NB4 (cell line): Measurements from ENCODE around the gene NSUN5.

Experiments used
- DNase-seq: peaks from one replicate; pipeline ENCODE4 v3.0.0; 2010; ENCODE audit warnings: low read depth
- H3K4me3 ChIP-seq: one replicate; pipeline ENCODE4 v1.5.1; 2011; ENCODE audit warnings: mild to moderate bottlenecking, low read depth, low read length, moderate library complexity
- MYC ChIP-seq: IDR thresholded peaks from 2 replicates; pipeline ENCODE4 v1.6.1; 2011; ENCODE audit warnings: low read depth, low read length
- POLR2A ChIP-seq: IDR thresholded peaks from 2 replicates; pipeline ENCODE4 v1.6.1; 2011; ENCODE audit warnings: mild to moderate bottlenecking; ENCODE audit not compliant: insufficient read length; ENCODE audit errors: extremely low read depth
- TF ChIP-seq, protein P1 (sequence below): IDR thresholded peaks from 2 replicates; pipeline ENCODE4 v1.6.1; 2011; ENCODE audit warnings: low read depth, low read length
- TF ChIP-seq, protein P2 (sequence below): IDR thresholded peaks from one replicate; pipeline ENCODE4 v1.5.1; 2012; ENCODE audit warnings: low read depth, low read length

NSUN5 gene

DNA sequence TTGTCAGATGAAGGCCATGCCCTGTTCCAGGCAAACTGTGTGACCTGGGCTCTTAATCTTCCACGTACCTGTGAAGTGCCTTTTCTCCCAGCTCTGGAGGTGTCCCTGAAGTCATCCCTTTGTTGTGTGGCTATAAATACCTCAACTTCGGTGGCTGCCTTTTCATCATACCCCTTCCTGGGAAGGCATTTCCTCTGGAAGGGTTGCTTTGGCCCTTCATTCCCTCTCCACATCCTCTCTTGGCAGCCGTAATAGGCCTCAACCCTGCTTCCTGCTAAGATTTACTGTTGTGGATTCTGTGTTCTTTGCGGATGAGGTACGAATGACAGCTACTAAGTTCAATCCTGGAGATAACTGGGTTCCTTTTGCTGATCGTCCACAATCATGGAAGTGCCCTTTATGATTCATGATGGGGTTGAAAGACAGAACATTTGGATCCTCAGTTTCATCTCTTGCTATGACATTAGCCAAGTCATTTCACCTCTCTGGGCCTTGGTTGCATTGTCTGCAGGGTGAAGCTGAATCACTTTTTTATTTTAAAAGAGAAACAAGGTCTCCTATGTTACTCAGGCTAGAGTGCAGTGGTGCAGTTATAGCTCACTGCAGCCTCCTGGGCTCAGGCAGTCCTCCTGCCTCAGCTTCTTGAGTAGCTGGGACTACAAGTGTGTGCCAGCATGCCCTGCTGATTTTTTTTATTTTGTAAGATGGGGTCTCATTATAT lies 43.0 kb upstream of the NSUN5 start:
- no peak for TF ChIP-seq POLR2A
- no peak overlapping the region for H3K4me3 ChIP-seq
- DNase-seq, result no peak

DNA sequence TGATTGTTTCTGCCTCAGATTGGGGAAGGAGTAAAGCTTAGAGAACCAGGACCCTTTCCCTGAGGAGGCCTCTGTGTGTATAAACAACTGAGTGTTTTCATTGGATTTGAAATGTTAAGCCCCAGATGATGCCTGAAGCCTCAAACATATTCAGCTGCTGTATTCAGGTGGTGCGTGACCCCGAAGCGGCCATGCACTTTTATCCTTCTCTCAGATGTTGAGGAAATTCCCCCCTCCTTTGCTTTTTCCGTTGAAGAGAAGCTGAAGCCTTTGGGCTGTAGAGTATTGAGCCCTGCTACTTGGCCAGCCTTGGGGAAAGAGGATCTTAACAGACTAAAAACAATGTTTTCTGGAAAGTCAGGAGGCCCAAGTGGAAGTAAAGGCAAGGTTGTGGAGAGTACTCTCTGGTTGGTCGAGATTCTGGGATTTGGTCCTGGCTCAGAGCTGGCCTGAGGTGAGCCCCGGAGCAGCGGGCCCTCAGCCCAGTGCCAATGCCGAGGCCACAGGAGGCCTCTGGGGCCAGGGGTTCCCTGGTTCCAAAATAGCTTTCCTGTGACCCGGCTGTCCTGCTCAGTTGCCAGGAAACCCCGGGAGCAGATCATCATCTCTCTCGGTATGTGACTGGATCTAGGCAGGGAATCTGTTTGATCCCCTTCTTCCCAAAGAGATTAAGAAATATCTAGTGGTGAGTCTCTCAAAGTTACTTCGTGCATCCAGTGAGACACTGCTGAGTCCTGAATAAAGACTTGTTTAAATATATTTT lies 41.9 kb upstream of the NSUN5 start:
- H3K4me3 ChIP-seq, result no peak overlapping the region
- TF ChIP-seq, protein P1, sequence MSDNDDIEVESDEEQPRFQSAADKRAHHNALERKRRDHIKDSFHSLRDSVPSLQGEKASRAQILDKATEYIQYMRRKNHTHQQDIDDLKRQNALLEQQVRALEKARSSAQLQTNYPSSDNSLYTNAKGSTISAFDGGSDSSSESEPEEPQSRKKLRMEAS, result no peak
- TF ChIP-seq POLR2A (no peak), MYC (no peak)
- no peak for DNase-seq

DNA sequence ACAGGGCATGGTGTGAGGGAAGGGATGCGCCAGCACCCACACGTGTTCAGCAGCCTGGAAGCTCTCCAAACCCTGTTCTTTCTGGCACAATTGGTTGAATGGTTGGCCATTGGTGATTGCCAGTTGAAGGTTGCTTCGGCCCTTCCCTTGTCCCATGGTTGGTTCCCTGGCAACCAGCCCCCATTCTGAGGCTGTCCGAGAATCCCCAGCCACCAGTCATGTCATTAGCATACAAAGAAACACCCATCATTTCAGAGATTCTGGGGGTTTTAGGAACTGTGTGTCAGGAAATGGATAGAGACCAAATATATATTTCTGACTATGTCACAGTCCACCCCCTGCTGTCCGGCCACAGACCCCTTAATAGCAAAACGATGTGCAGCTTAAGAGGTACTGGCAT lies 41.1 kb upstream of the NSUN5 start:
- TF ChIP-seq MYC (no peak), POLR2A (no peak)
- TF ChIP-seq, protein P2, sequence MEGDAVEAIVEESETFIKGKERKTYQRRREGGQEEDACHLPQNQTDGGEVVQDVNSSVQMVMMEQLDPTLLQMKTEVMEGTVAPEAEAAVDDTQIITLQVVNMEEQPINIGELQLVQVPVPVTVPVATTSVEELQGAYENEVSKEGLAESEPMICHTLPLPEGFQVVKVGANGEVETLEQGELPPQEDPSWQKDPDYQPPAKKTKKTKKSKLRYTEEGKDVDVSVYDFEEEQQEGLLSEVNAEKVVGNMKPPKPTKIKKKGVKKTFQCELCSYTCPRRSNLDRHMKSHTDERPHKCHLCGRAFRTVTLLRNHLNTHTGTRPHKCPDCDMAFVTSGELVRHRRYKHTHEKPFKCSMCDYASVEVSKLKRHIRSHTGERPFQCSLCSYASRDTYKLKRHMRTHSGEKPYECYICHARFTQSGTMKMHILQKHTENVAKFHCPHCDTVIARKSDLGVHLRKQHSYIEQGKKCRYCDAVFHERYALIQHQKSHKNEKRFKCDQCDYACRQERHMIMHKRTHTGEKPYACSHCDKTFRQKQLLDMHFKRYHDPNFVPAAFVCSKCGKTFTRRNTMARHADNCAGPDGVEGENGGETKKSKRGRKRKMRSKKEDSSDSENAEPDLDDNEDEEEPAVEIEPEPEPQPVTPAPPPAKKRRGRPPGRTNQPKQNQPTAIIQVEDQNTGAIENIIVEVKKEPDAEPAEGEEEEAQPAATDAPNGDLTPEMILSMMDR, result no peak
- TF ChIP-seq, protein P1, result no peak
- no peak for DNase-seq
- no peak overlapping the region for H3K4me3 ChIP-seq

DNA sequence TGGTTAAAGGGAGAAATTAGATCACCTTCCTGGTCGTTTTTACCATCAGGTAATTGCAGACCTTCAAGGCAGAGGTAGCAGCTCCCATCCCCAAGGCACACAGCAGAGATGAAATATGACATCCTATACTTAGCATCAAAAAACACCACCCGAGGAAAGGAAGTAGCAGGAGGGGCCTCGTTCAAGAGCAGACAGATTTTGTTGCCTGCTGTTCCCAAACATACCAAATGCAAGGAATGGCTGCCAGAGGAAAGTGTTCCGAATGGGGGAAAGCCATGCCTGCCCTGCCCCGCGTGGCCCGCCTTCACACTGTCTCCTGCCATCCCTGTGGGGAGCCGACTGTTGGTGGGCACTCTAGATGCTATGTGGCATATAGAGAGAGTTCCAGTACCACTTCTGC lies 37.3 kb upstream of the NSUN5 start:
- no peak for DNase-seq
- TF ChIP-seq POLR2A, result no peak
- TF ChIP-seq, protein P1, result no peak
- TF ChIP-seq, protein P2, result no peak
- no peak for TF ChIP-seq MYC
- H3K4me3 ChIP-seq, result no peak overlapping the region

DNA sequence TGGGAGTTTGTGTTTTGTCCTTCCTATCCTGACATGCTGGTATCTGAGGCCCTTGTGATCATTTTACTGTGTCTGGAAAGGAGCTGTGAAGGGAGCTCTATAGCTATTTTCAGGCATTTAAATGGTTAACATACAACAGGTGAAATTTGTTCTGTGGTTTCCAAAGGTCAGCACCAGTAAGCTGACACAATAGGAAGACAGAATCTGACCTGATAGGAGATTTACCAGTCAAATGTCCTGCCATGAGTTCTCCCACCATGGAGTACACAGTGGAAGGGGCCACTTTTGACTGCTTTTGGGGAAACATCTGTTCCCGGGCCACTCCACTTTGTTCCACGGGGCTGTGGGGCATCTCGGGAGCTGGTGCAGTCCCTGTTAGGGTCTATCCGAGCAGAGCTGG lies 36.9 kb upstream of the NSUN5 start:
- no peak for DNase-seq
- no peak overlapping the region for H3K4me3 ChIP-seq
- TF ChIP-seq POLR2A, result no peak
- TF ChIP-seq, protein P1, result no peak
- TF ChIP-seq, protein P2, result no peak
- TF ChIP-seq MYC, result no peak

DNA sequence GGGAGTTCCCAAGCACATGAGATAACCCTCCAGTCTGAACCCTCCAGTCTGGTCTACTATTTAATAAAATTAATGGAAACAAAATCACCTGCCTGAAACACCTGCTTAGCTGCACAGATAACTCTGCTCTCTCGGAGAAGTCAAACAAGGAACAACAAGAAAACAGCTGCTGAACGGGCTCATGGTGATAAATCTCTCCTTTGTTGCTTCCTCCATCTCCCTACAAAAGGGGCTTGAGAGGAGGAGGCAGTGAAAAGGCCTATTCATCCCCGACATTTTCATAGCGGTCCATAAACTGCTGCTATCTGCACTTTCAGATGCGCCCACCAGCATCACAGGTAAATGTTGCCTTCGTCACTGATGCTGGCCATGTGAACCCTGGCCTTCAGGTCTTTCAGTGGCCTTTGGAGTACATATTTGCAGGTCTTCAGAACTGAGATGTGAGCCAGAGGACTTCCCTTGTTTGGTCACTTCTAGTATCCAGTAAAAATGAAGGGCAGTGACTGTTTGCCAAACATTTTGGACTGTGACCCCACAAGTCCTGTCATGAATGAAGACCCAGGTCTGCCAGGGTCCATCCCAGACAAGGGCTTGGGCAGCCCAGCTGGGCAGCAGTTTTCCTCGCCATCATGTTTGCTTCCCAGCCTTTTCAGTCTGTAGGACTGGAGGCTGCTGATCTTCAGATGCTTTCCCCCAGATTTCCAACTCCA lies 35.2 kb upstream of the NSUN5 start:
- DNase-seq, result no peak
- TF ChIP-seq, protein P2, result no peak
- no peak for TF ChIP-seq POLR2A
- TF ChIP-seq, protein P1, result no peak
- TF ChIP-seq MYC, result no peak
- H3K4me3 ChIP-seq, result no peak overlapping the region
